ENCODE results near the gene UFD1. TPM values are rescaled to one million over a fixed set of nuclear protein-coding genes. Genes with fewer than 3 reads are reported as not detected.

The UFD1 gene
- total RNA-seq, 1 donor from 2014 or later, result 37.7 TPM

- Mint-ChIP-seq H3K4me1 (no peaks in the 10 kb centered on the region), H3K4me3 (no peak overlapping the region), H3K9me3 (no peaks in the 10 kb centered on the region), H3K27me3 (ENCODE audit: insufficient read depth, low read depth) (peaks cover 2% of the 10 kb centered on the region), H3K27ac (no peak overlapping the region), H3K36me3 (peaks cover 23% of the 10 kb centered on the region)
- H3K27me3 ChIP-seq, result no peaks in the 10 kb centered on the region
- no peak overlapping the region for H2AFZ ChIP-seq (replicated peaks)
- H3K4me3 ChIP-seq, result no peak overlapping the region
- DNase-seq (ENCODE audit: low spot score), result no peak
- no peaks in the 10 kb centered on the region for H3K36me3 ChIP-seq
- no peak for TF ChIP-seq EZH2 (IDR thresholded peaks at IDR 0.05)
- no peak for TF ChIP-seq CTCF (IDR thresholded peaks at IDR 0.05)
- no peak for TF ChIP-seq EZH2phosphoT487 (IDR thresholded peaks at IDR 0.05)
- H3K9me3 ChIP-seq (ENCODE audit: low read depth), result no peaks in the 10 kb centered on the region
- no peaks in the 10 kb centered on the region for H3F3A ChIP-seq (ENCODE audit: low read depth)
- no peaks in the 10 kb centered on the region for H3K79me2 ChIP-seq (ENCODE audit: low read depth)
- H3K4me2 ChIP-seq, result no peak overlapping the region
- no peaks in the 10 kb centered on the region for H4K20me1 ChIP-seq (ENCODE audit: low read depth)
- no peak overlapping the region for H3K27ac ChIP-seq
- no peak overlapping the region for H3K9ac ChIP-seq
- H3K4me1 ChIP-seq, result no peaks in the 10 kb centered on the region
Observed at GRCh38 chr22:19457828-19458428, 21.1 kb downstream of the UFD1 start.

- H4K20me1 ChIP-seq (ENCODE audit: low read depth), result no peaks in the 10 kb centered on the region
- Mint-ChIP-seq H3K27me3 (ENCODE audit: insufficient read depth, low read depth) (peaks cover 2% of the 10 kb centered on the region), H3K4me3 (no peak overlapping the region), H3K27ac (no peak overlapping the region), H3K9me3 (no peaks in the 10 kb centered on the region), H3K36me3 (peaks cover 26% of the 10 kb centered on the region), H3K4me1 (no peaks in the 10 kb centered on the region)
- no peak overlapping the region for H3K4me3 ChIP-seq
- no peak for TF ChIP-seq CTCF (IDR thresholded peaks at IDR 0.05)
- no peak for TF ChIP-seq EZH2 (IDR thresholded peaks at IDR 0.05)
- TF ChIP-seq EZH2phosphoT487 (IDR thresholded peaks at IDR 0.05), result no peak
- no peak overlapping the region for H2AFZ ChIP-seq (replicated peaks)
- no peak overlapping the region for H3K4me2 ChIP-seq
- H3K9me3 ChIP-seq (ENCODE audit: low read depth), result no peaks in the 10 kb centered on the region
- no peaks in the 10 kb centered on the region for H3K36me3 ChIP-seq
- no peaks in the 10 kb centered on the region for H3K79me2 ChIP-seq (ENCODE audit: low read depth)
- H3K9ac ChIP-seq, result no peak overlapping the region
- no peaks in the 10 kb centered on the region for H3K4me1 ChIP-seq
- DNase-seq (ENCODE audit: low spot score), result no peak
- H3K27ac ChIP-seq, result no peak overlapping the region
- no peaks in the 10 kb centered on the region for H3F3A ChIP-seq (ENCODE audit: low read depth)
- no peaks in the 10 kb centered on the region for H3K27me3 ChIP-seq
Observed at GRCh38 chr22:19456541-19456940, 22.5 kb downstream of the UFD1 start.

- Histone ChIP-seq H3K27ac (no peak overlapping the region), H3K4me3 (no peak overlapping the region), H3K27me3 (no peaks in the 10 kb centered on the region), H3K4me1 (no peaks in the 10 kb centered on the region), H3K79me2 (ENCODE audit: low read depth) (no peaks in the 10 kb centered on the region), H2AFZ (replicated peaks) (no peak overlapping the region), H4K20me1 (ENCODE audit: low read depth) (no peaks in the 10 kb centered on the region), H3K9me3 (ENCODE audit: low read depth) (no peaks in the 10 kb centered on the region), H3K9ac (no peak overlapping the region), H3F3A (ENCODE audit: low read depth) (no peaks in the 10 kb centered on the region), H3K4me2 (no peak overlapping the region), H3K36me3 (no peaks in the 10 kb centered on the region)
- H3K4me1 Mint-ChIP-seq, result no peaks in the 10 kb centered on the region
- H3K9me3 Mint-ChIP-seq, result no peaks in the 10 kb centered on the region
- peaks cover 29% of the 10 kb centered on the region for H3K36me3 Mint-ChIP-seq
- DNase-seq (ENCODE audit: low spot score), result no peak
- H3K27ac Mint-ChIP-seq, result no peak overlapping the region
- TF ChIP-seq EZH2phosphoT487 (IDR thresholded peaks at IDR 0.05) (no peak), EZH2 (IDR thresholded peaks at IDR 0.05) (no peak), CTCF (IDR thresholded peaks at IDR 0.05) (no peak)
- no peak overlapping the region for H3K4me3 Mint-ChIP-seq
- H3K27me3 Mint-ChIP-seq (ENCODE audit: insufficient read depth, low read depth), result peaks cover 2% of the 10 kb centered on the region
Observed at GRCh38 chr22:19455585-19456370, 23.2 kb downstream of the UFD1 start.
